Testis (tissue), 3 donors: ENCODE data around the gene GRAMD1A. TPM values are rescaled to one million over a fixed set of nuclear protein-coding genes. Genes with fewer than 3 reads are reported as not detected.

ENCODE experiments used
- DNase-seq: peaks from one replicate; pipeline ENCODE4 v3.0.0-alpha.2; 2019
- H3K27ac ChIP-seq, 2 donors: fragments of 200-600 bp; sonication (generic); one replicate each; pipeline ENCODE4 v1.5.1; 2019
- H3K27me3 ChIP-seq: fragments of 200-600 bp; sonication (generic); one replicate; pipeline ENCODE4 v1.5.1; 2019
- H3K36me3 ChIP-seq: fragments of 200-600 bp; sonication (generic); one replicate; pipeline ENCODE4 v1.5.1; 2017; ENCODE audit warnings: low read depth; ENCODE audit errors: missing control alignments
- H3K4me1 ChIP-seq: fragments of 200-600 bp; sonication (generic); one replicate; pipeline ENCODE4 v1.5.1; 2019
- H3K4me3 ChIP-seq, 2 donors: fragments of 200-600 bp; sonication (generic); one replicate each; pipeline ENCODE4 v1.5.1; 2017 to 2019
- H3K9me3 ChIP-seq: fragments of 200-600 bp; sonication (generic); one replicate; pipeline ENCODE4 v1.5.1; 2017
- POLR2A ChIP-seq: fragments of 450-650 bp; IDR thresholded peaks from one replicate; pipeline ENCODE4 v1.6.1; 2017; ENCODE audit warnings: antibody characterized with exemption, mild to moderate bottlenecking, moderate library complexity
- WGBS, 2 donors: methylation state at CpG; one replicate each; pipeline ENCODE4 v1.1.5; 2018; 5-methylcytosine and 5-hydroxymethylcytosine counted together
- intact Hi-C: fragments of 100-400 bp; cut with DNase I; formaldehyde crosslinking; loops from one replicate; pipeline ENCODE4 v1.15.1; 2023; ENCODE audit warnings: low total_unique reads
- polyA plus RNA-seq: library from polyadenylated mRNA; stranded (reverse); fragments of 350-450 nt; fragmentation: Illumina TruSeq; extraction: RNeasy Lipid Tissue Mini Kit (QIAGEN cat#74804); gene quantifications from one replicate; pipeline ENCODE4 v1.2.3, GENCODE V29; 2014; ENCODE audit warnings: low read depth, low replicate concordance; ENCODE audit not compliant: insufficient read depth
- total RNA-seq, 2 donors: library from RNA; depleted of rRNA; stranded (reverse); fragments of >200 nt; gene quantifications; one replicate each; pipeline ENCODE4 v1.2.3, GENCODE V29; 2016
- TF ChIP-seq, protein P1 (sequence below), 3 experiments: fragments of 450-650 bp in 2 of 3; fragments of 200-600 bp in 1 of 3; sonication (generic) in 1 of 3; IDR thresholded peaks; one replicate each; pipeline ENCODE4 v1.5.1; 2016 to 2019; ENCODE audit warnings: antibody characterized with exemption in 3 of 3, mild to moderate bottlenecking in 2 of 3, moderate library complexity in 1 of 3

Gene GRAMD1A
- total and polyA plus RNA-seq, 3 donors from 2014 or later: 62.8 to 99.3 (median 92.4) TPM

DNA sequence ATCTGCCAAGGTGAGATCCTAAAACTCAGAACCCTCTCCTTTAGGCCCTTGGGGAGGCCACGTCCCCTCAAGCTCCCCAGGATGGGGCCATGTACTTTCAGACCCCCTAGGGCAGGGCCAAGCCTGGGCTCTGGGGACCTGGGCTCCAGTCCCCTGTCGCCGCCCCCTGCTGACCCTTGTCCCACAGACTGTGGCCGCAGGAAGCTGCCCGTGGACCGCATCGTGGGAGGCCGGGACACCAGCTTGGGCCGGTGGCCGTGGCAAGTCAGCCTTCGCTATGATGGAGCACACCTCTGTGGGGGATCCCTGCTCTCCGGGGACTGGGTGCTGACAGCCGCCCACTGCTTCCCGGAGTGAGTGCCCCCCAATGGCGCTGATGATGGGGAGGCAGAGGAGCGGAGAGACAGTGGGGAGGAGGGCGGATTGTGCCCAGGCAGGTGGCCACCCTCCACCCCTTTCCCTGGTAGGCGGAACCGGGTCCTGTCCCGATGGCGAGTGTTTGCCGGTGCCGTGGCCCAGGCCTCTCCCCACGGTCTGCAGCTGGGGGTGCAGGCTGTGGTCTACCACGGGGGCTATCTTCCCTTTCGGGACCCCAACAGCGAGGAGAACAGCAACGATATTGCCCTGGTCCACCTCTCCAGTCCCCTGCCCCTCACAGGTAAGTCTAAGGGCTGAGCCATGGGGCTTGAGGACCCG lies 60.2 kb downstream of the GRAMD1A start:
- Histone ChIP-seq H3K27ac (no peak overlapping the region), H3K36me3 (no peaks in the 10 kb centered on the region), H3K27me3 (no peaks in the 10 kb centered on the region), H3K9me3 (no peaks in the 10 kb centered on the region), H3K4me3 (no peak overlapping the region), H3K4me1 (no peaks in the 10 kb centered on the region)
- TF ChIP-seq, protein P1, sequence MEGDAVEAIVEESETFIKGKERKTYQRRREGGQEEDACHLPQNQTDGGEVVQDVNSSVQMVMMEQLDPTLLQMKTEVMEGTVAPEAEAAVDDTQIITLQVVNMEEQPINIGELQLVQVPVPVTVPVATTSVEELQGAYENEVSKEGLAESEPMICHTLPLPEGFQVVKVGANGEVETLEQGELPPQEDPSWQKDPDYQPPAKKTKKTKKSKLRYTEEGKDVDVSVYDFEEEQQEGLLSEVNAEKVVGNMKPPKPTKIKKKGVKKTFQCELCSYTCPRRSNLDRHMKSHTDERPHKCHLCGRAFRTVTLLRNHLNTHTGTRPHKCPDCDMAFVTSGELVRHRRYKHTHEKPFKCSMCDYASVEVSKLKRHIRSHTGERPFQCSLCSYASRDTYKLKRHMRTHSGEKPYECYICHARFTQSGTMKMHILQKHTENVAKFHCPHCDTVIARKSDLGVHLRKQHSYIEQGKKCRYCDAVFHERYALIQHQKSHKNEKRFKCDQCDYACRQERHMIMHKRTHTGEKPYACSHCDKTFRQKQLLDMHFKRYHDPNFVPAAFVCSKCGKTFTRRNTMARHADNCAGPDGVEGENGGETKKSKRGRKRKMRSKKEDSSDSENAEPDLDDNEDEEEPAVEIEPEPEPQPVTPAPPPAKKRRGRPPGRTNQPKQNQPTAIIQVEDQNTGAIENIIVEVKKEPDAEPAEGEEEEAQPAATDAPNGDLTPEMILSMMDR (IDR thresholded peaks at IDR 0.05): no peak
- no peak for TF ChIP-seq POLR2A
- intact Hi-C loops: no loop called here
- 90 to 92% methylated on average over 21 to 29 of the region's 29 CpGs for WGBS, 2 donors
- DNase-seq: no peak

GRCh38 chr19:35061583-35062373 lies 61.7 kb downstream of the GRAMD1A start:
- H3K9me3 ChIP-seq: no peaks in the 10 kb centered on the region
- TF ChIP-seq POLR2A: no peak
- TF ChIP-seq, protein P1 (IDR thresholded peaks at IDR 0.05): no peak
- no peak overlapping the region for H3K27ac ChIP-seq
- no peak overlapping the region for H3K4me3 ChIP-seq
- no peaks in the 10 kb centered on the region for H3K4me1 ChIP-seq
- intact Hi-C loops: no loop called here
- 79 to 81% methylated on average over 7 of the region's 7 CpGs for WGBS, 2 donors
- no peaks in the 10 kb centered on the region for H3K36me3 ChIP-seq
- no peak for DNase-seq
- no peaks in the 10 kb centered on the region for H3K27me3 ChIP-seq

DNA sequence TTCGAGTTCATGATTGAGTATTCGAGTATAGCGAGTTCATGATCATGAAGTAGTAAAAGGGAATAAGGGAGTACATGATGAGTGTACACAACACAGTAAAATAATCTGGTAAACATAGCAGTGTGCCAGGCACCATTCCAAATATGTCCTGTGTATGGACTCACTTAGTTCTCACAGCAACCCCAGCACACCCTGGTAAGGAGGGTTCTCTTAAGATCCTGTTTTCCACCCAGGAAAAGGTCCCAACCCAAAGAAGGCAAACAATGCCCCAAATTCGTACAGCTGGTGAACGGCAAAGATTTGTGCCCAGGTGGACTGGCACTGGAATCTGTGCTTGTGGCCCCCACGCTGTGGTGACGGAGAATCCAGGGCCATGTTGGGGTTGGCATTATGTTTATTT lies 62.8 kb downstream of the GRAMD1A start:
- TF ChIP-seq POLR2A: no peak
- TF ChIP-seq, protein P1 (IDR thresholded peaks at IDR 0.05): no peak
- no peak overlapping the region for H3K4me3 ChIP-seq
- no peaks in the 10 kb centered on the region for H3K9me3 ChIP-seq
- no peaks in the 10 kb centered on the region for H3K36me3 ChIP-seq
- H3K4me1 ChIP-seq: peaks cover 4% of the 10 kb centered on the region
- intact Hi-C loops: no loop called here
- WGBS, 2 donors: 82 to 92% methylated on average over 7 of the region's 7 CpGs
- no peaks in the 10 kb centered on the region for H3K27me3 ChIP-seq
- no peak overlapping the region for H3K27ac ChIP-seq
- DNase-seq: no peak

GRCh38 chr19:35063940-35064818 lies 64.1 kb downstream of the GRAMD1A start:
- Histone ChIP-seq H3K4me1 (peaks cover 4% of the 10 kb centered on the region), H3K27me3 (no peaks in the 10 kb centered on the region), H3K27ac (no peak overlapping the region), H3K4me3 (no peak overlapping the region), H3K36me3 (no peaks in the 10 kb centered on the region), H3K9me3 (no peaks in the 10 kb centered on the region)
- 84 to 87% methylated on average over 9 to 10 of the region's 10 CpGs for WGBS, 2 donors
- intact Hi-C loops: no loop called here
- DNase-seq: no peak
- TF ChIP-seq, protein P1 (IDR thresholded peaks at IDR 0.05): no peak
- TF ChIP-seq POLR2A: no peak
